TTC549 (cell line): ENCODE measurements around the gene TANGO6.

Experiments
- FAIRE-seq: peaks from 2 replicates; lab custom pipeline; 2012; peaks lifted over from hg19 to GRCh38; lab: Jason Lieb, UNC

Gene TANGO6

DNA sequence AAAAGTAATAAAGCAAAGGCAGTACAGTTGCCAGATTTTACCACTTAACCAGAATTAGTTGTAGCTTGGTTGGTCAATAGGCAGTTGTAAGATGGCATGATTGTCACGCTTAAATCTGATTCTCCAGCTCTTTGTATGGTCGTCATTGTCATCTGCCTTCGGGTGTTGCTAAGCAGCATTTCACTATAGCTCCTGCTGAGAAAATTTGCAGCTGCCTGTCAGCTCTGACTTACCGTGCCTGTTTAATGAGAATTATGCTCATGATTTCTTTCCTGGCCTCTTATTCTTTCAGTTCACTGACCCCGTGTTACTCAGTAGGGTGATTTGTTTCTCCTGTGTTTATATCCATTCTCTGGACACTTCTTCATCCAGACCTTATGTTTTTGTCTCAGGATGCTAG, 66.7 kb downstream of the TANGO6 start:
- no peak for FAIRE-seq

DNA sequence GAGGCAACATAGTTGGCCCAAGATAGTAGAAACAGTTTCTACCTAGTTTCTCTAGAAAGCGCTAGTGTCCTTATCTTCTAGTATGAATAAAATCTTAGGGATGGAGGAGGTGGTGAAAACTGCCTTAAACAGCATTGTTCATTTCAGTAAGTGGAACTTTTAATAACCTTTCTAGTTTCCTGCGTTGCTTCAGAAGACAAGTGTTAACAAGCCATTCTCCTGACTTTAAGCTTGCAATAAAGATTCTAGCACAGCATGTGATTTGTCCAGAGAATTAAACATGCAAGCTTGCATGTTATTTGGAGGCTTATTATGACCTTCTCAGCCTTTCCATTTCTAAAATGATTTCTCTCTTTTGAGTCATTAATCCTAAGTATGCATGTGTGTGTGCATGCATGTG, 72.3 kb downstream of the TANGO6 start:
- no peak for FAIRE-seq

DNA sequence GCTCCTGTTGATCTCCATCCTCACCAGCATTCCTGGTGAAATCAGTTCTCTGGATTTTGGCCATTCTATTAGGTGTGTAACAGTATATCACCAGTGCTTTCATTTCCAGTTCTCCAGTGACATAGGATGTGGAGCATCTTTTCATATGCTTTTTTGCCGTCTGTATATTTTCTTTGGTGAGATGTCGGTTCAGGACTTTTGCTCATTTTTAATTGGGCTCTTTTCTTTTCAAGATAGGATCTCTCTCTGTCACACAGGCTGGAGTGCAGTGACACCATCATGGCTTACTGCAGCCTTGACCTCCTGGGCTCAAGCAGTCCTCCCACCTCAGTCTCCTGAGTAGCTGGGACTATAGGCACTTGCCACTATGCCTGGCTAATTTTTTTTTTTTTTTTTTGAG, 74.2 kb downstream of the TANGO6 start:
- FAIRE-seq = no peak

DNA sequence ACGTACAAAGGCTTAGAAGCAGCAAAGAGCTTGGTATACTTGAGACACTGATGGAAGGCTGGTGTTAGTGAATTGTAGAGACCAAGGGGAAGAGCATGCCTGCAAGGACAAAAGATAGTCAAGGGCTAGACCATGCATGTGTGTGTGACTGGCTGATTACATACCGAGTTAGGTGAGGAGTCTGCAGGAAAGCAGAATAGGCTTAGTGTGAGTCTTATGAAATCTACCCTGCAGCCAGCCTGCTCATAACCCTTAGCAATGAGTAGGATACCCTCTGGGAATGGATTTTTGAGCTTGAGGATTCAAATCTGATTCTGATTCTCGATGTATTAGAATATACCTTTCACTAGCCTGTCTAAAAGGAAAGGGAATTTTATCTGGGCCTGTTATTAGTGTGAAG, 77.0 kb downstream of the TANGO6 start:
- no peak for FAIRE-seq

DNA sequence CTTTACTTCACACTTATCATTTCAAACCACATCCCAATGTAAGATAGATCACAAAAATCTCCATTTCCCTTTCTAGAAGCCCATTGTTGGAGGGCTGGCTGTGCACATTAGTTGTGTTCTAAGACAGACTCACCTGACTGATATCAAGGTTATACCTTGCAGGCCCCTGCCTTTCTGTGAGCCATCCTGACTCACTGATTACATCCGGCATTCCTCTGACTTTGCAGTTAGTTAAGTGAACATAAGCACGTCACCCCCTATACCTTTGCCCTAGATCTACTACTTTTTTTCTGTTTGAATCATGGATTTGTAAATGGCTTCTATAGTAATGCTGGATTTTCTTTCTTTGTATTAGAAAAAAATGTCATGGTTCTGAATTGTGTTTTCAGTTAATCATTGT, 78.3 kb downstream of the TANGO6 start:
- no peak for FAIRE-seq

DNA sequence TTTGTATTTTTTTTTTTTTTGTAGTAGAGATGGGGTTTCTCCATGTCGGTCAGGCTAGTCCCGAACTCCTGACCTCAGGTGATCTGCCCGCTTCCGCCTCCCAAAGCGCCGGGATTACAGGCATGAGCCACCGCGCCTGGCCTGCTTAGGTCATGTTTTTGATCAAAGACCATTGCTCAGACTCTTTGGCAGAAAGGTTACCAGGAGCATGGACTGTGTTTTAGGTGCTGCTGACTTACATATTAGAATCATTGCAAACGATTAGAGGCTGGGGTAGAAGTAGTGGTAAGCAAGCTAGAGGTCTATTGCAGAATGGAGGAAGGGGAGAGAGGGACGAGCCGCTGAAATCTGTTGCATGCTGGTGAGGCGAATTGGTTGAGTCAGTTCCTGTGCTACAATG, 79.8 kb downstream of the TANGO6 start:
- FAIRE-seq = no peak

DNA sequence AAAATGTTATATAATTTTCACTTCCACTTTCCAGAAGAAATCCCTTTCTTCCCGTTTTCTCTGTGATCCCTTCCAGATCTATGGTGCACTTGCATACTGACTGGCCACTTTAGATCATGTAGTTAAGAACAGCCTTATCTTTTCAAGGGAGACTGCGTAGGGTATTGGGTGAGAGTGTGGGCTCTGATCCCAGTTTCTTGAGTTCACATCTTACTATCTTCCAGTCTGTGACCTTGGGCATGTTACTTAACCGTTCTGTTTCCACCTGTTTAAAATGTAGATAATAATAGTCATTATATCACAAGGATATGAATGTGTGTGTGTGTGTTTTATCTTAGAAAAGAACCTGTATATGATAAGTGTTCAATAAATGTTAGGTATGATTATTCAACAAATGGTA, 83.7 kb downstream of the TANGO6 start:
- no peak for FAIRE-seq

DNA sequence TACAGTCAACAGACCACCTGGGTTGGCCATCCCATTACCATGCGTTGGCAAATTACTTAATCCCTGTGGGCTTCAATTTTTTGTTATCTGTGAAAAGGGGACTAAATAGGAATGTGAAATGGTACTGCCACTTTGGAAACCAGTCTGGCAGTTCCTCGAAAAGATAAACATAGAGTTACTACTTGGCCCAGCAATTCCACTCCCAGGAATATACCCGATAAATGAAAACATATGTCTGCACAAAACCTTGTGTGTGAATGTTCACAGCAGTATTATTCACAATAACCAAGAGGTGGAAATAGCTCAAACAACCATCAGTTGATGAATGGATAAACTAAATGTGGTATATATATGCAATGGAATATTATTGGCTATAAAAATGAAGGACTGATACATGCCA, 87.9 kb downstream of the TANGO6 start:
- no peak for FAIRE-seq

DNA sequence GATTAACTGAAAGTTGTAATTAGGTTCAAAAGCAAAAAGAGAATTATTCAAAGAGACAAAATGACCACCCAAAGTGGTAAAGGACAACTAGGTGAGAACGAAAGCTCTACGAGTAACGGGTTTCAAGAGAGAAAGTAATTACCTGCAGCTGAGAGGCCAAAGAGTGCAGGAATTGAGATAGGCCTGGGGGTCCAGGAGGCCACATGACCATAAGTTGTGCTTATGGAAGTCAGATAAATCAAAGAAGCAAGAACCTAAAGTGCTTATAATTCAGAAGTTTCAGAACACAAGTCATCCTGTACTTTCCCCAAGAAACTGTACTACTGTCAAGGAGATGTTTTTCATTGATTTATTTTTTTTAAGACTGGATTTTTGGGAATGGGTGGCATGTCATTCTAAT, 91.1 kb downstream of the TANGO6 start:
- FAIRE-seq = no peak

DNA sequence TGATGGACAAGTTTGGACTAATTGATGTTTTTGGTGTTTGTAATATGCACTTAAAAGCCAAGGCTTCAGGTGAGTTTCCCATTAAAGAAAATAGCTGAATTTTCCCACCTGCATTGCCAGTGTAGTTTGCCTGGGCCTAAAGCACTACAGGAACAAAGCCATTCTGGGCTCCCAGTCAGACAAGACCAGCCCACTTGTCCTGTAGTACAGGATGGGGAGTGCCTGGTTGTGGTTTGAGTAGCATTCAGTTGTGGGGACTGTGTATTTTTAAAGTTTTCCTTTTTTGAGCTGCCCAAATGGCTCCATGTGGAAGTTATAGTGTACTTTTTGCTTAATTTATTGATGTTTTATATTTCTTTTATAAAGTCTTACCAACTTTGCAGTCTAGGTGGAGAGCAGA, 91.7 kb downstream of the TANGO6 start:
- no peak for FAIRE-seq

DNA sequence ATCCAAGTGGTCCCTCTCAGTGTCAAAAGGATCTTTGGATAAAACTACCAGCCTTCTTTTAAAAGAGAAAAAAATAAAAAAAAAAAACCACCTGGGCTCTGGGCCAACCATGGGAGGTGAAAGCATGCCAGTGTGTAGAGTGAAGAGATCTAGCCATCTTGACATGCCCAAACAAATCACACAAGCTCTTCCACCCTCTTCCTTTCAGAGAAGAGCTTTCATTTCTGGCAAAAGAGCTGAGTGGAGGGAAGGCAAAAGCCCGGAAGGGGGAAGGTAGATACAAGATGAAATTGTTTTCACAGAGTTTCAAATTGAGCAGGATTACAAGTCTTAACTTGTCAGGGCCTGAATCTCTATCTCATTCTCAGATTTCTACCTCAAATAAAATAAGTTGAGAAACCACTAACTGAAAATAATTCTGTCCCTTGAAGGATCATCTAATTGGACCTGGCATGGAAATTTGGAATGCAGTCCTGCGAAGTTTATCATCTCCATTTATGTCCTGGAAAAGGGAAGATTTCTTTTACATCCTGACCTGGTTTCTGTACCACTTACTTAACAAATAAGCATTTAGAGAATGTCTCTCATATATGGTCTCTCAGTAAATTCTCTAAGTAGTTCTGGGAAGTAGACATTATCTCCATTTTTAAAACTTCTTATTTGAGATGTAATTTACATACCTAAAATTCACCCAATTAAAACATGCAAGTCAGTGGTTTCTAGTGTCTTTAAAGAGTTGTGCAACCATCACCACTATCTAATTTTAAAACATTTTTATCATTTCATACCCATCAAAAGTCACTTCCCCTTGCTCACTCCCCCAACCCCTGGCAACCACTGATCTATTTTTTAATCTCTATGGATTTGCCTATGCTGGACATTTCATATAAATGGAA, 93.7 kb downstream of the TANGO6 start:
- FAIRE-seq = no peak

DNA sequence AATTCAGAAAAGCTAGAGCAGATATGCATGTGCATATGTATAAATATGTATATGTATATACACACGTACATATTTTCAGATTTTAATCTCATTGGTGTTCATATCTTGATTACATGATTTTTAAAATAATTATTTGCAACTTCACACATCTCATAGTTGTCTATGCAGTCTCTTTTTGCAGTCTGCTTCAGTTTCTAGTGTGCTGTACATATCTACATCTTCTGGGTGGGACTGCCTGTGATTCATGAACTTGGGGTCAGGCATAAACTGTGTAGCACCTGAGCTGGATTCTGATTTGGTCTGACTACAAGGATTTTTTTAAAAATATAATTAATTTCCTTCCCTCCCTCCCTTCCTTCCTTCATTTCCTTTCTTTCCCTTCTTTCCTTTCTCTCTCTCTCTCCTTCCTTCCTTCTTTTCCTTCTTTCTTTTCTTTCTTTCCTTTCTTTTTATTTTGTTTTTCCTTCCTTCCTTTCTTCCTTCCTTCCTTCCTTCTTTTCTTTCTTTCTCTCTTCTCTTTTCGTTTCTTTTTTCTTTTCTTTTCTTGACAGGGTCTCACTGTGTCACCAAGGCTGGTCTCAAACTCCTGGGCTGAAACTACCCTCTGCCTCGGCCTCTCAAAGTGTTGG, 96.5 kb downstream of the TANGO6 start:
- no peak for FAIRE-seq

DNA sequence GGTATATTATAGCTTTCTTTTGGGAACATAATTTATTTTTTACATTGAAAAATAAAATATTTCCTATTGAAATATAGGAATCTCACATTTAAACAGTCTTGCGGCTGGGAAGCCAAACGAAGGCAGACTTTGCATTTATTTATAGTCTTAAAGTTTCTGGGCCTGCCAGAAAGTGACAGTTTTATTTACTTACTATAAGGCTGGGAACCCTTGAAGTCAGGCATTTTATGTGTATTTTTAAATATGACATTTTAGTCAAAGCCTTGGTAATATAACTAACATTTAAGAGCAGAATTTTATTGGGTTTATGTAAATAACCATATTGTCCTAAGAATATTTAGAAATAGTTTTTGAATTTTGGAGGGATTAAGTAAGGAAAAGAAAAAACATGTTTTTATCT, 97.5 kb downstream of the TANGO6 start:
- FAIRE-seq = no peak

DNA sequence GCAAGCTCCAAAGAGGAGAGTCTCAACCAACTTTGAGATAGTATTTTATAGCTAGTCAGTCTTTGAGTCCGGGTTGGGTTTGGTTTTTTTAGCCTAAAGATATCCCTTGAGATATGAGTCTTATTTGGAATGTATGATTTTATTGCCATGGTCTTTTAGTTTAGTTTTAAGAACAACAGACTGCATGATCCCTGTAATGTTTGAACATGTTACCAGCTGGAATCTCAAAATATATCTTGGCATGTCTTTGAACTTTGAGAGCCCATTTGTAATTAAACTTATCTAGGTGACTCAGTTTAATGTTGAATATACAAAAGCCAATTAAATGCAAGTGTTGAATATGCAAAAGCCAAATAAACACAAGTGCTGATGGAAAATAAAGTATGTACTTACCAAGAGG, 100.6 kb downstream of the TANGO6 start:
- no peak for FAIRE-seq

DNA sequence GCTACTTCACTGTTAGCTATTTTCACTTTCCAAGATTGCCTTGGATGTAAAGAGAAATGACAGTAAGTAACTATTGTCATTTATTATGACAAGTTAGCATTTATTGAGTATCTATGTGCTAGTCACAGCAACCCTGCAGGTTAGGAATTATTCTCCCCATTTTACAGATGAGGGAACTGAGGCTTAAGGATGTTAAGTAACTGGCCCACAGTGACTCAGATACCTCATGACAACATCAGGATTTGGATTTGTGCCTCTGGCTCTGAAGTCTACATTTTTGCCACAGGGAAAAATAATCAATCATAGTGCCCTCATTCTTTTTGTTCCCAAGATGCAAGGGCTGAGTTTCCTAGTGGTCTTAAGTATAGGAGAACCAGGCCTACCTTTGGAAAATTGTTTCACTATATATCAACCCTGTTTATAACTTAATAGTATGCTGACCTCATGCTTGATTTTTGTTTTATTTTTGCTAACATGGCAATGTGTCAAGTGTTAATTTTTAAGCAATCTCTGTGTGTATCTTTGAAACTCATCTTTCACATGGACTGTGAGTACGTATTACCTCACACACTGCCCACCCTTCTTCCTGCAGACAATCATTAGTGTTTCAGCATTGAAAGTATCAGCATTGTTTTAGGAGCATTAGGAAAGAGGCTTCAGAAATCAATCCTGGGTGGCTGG, 105.0 kb downstream of the TANGO6 start:
- FAIRE-seq = no peak

DNA sequence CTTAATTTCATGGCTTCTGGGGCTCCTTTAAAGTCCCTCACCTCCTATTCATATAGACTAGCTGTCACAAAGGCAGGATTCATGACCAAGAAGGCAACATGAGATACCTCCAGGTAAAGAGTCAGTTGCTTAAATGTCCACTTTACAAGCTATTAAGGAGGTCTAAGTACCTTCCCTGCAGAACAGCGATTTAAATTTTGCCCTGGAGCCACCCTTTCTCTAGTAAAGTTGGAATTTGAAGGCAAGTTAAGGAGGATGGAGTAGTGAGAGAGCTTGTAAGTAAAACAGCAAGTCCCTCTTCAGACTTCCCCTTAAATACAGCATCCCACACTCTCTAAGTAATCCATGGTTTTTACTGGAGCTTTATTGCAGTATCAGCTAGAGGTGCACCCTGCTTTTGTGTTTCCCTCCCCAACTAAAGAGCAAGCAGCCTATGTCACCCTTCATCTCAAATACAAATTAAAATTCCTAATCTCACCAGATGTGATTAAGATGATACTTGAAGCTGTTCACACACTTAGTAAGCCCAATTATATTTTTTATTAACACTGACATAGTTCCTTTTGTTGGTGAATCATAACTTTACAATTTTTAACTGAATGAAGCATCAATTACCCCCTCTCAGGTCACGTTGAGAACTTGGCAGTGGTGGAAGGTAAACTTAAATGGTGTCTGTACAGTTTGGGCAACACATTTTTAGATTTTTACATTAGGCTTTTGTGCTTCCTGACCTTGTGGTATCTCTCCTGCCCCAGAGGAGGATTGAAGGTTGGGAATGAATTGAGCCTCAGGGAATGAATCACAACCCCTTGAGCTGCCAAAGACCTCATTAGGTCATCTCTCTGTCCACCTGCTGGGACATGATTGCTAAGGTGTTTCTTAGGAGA, 108.9 kb downstream of the TANGO6 start:
- no peak for FAIRE-seq

DNA sequence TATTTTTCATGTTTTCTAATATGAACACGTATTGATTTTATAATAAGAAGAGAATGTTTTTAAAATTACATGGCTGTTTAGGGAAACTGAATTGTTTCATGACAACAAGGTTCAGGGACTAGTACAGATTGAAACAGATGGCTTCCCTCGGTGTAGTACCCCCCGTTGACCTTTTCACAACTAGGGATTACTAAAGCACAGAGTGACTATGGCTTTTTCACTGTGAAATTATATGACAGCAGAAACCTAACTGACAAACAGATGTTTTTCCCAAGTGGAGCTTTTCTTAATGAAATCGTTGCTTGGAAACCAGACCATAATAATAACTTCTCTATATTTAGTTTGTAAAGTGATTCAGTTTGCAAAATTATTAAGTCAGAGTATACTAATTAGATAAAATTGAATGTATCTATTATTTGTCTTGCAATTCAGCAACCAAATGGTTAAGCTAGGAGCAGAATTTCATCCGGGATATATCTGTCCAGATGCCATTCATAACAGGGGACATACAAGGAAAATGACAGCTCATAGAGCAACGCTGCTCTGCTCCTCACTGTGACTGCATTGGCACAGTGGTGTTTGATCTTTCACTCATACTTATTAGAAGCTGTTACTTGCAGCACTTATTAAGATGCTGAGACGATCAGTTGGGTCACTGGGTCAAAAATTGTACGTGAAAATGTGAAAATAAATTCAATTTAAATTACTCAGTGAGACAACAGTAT, 111.7 kb downstream of the TANGO6 start:
- no peak for FAIRE-seq

DNA sequence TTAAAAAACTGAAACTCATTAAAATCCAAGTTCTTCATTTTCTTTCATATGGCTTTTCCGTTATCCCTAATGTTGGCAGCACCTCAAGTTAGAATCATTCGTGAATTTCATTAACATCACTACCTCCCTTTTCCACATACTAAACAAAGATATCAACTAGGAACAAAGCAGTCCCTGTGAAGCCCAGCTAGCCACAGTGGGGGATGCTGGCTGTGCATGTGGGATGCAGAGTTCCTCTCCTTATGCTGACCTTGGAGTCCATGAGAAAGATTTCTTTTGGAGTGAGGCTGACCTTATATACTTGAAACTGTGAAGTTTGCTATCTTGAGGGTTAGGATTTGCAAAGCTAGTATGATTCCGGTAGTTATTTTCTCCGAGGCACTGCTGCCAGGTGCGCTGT, 117.6 kb downstream of the TANGO6 start:
- FAIRE-seq = no peak

DNA sequence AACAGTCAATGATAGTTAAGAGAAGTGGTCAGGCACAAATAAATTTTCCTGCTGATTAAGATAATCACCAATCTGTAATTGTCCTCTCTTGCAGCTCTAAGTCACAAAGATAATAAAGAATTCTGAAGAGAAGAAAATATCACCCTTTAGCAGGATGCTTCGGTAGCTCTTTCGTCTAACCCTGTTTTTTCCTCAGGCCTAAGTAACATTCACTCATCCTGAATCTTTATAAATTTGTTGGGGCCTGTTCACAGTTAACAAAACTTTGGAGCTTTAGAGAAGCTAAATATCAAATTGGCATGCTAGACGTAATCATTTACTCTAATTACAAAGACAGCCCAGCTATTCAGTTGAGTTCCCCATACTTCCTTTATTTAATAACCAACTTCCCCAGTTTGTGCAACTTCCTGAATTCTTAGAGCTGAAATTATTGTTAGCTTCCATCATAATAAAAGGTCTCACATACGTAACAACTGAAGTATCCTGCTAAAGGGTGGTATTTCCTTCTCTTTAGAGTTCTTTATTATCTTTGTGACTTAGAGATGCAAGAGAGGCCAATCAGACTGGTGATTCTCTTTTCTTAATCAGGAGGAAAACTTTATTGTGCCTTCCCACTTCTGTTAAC, 118.6 kb downstream of the TANGO6 start:
- no peak for FAIRE-seq

DNA sequence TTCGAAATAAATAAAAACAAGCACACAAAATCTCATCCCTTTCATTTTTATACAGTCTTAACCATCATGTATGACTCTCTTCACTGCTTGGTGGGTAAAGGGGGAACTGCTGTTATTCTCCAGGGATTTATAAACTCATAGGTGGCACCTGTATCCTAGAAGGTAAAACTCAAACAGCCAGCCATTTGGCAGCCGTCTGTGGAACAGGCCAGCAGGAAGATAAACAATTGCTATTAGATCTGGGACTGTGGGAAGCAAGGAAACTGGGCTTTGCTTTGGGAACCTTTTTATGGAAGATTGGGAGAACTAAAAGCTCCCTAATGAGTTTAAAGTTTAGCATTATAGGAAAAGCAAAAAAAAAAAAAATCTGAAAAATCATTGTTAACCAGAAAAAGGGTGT, 126.0 kb downstream of the TANGO6 start:
- no peak for FAIRE-seq

DNA sequence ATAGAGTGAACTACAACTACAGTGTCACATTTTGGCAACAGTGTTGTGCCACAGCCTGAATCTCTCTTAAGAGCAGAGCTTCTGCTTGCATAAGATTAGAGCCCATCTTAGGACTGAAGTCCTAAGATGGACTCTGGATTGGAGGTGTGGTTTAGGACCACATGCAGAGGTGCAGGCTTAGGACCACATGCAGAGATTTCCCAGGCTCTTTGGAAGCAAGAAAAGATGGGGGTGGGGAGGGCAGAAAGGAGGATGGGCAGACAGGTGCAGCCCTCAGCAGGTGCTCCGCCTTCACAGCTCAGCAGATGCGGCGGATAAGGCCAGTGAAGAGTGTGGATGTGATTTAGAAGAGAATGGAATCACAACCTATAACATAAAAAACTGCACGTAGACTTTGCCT, 128.7 kb downstream of the TANGO6 start:
- no peak for FAIRE-seq
